Nephron progenitor cell (in vitro differentiated cells): ENCODE data around the gene LYSMD1.

ENCODE experiments used
- DNase-seq: peaks from one replicate; pipeline ENCODE4 v3.0.0; 2021
- H3K27ac Mint-ChIP-seq: 2 replicates; pipeline ENCODE4 v1.8.0; 2021; ENCODE audit warnings: mild to moderate bottlenecking, moderate library complexity, mixed read lengths
- H3K27me3 Mint-ChIP-seq: 2 replicates; pipeline ENCODE4 v1.8.0; 2021; ENCODE audit warnings: mild to moderate bottlenecking, low read depth, mixed read lengths; ENCODE audit not compliant: poor library complexity
- H3K36me3 Mint-ChIP-seq: 2 replicates; pipeline ENCODE4 v1.8.0; 2021; ENCODE audit warnings: low read depth, mixed read lengths
- H3K4me1 Mint-ChIP-seq: 2 replicates; pipeline ENCODE4 v1.8.0; 2021; ENCODE audit warnings: mixed read lengths
- H3K4me3 Mint-ChIP-seq: 2 replicates; pipeline ENCODE4 v1.8.0; 2021; ENCODE audit warnings: mild to moderate bottlenecking, moderate library complexity, mixed read lengths
- H3K9me3 Mint-ChIP-seq: 2 replicates; pipeline ENCODE4 v1.8.0; 2021; ENCODE audit warnings: mild to moderate bottlenecking, moderate library complexity, mixed read lengths
- TF ChIP-seq, protein P1 (sequence below): fragments of 200-600 bp; sonication (generic); IDR thresholded peaks from 2 replicates; pipeline ENCODE4 v1.5.0; 2021; ENCODE audit warnings: antibody characterized with exemption

Gene LYSMD1

DNA sequence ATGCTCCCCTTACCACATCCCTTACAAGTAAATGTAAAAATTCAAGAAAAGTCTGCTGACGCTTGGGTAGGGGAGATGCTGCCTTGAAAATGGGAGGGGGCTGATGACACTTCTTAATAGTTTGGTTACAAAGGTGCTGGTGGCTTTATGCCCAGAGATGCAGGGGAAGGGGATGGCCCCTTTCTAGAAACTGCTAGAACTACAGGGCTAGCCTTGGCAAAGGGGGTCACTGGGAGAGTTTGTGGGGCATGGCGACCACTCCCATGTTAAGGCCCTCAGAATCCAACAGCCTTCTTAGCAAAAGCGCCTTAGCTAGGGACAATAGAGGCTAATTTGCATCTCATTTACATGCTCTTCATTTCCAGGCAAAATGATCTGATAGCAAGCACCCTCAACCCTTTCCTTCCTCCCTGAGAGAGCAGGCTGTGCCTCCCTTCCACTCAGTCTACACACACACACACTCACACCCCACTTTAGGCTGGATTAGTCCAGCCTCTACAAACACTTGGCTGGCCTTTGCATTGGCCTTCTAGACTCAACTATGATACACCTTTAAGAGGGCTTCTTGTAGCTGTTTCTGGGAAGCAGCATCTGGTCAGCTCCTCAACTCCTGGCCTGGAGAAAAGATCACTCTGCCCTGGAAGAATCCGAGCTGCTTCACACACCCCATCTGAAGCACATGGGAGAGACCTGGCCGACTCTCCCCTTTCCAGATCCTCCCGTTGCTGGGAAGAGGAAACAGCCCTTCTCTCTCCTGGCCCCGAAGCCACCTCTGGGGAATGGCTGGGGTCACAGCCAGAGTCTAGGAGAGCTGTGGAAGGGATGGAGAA, 21.0 kb downstream of the LYSMD1 start:
- Mint-ChIP-seq H3K9me3 (no peaks in the 10 kb centered on the region), H3K27ac (no peak overlapping the region), H3K4me3 (peak overlapping the region; percentile 87), H3K36me3 (peaks cover 9% of the 10 kb centered on the region), H3K4me1 (peaks cover 50% of the 10 kb centered on the region), H3K27me3 (peaks cover 16% of the 10 kb centered on the region)
- TF ChIP-seq, protein P1, sequence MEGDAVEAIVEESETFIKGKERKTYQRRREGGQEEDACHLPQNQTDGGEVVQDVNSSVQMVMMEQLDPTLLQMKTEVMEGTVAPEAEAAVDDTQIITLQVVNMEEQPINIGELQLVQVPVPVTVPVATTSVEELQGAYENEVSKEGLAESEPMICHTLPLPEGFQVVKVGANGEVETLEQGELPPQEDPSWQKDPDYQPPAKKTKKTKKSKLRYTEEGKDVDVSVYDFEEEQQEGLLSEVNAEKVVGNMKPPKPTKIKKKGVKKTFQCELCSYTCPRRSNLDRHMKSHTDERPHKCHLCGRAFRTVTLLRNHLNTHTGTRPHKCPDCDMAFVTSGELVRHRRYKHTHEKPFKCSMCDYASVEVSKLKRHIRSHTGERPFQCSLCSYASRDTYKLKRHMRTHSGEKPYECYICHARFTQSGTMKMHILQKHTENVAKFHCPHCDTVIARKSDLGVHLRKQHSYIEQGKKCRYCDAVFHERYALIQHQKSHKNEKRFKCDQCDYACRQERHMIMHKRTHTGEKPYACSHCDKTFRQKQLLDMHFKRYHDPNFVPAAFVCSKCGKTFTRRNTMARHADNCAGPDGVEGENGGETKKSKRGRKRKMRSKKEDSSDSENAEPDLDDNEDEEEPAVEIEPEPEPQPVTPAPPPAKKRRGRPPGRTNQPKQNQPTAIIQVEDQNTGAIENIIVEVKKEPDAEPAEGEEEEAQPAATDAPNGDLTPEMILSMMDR = no peak
- DNase-seq = no peak

DNA sequence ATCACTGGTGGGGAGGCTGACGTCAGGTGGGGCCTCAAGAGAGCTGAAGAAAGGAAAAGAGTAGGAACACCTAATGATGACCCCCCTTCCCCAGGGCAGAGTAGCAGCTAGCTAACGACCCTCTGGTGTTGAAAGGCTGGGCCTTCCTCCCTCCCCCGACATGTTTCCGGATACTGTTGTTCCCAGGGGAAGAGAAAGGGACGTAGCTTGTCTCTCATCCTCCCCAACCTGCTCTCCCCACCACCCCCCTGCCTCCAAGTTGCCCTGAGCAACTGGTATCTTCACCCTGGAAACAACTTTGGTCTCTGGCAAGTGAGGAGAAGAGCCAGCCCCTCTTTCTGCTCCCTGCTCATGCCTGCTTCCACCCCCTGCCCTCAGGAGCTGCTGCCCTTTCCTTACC, 21.7 kb downstream of the LYSMD1 start:
- Mint-ChIP-seq H3K9me3 (no peaks in the 10 kb centered on the region), H3K27me3 (peaks cover 16% of the 10 kb centered on the region), H3K36me3 (peaks cover 15% of the 10 kb centered on the region), H3K4me1 (peaks cover 50% of the 10 kb centered on the region), H3K27ac (peak overlapping the region; percentile 43), H3K4me3 (peak overlapping the region; percentile 87)
- DNase-seq = no peak
- TF ChIP-seq, protein P1 = no peak

DNA sequence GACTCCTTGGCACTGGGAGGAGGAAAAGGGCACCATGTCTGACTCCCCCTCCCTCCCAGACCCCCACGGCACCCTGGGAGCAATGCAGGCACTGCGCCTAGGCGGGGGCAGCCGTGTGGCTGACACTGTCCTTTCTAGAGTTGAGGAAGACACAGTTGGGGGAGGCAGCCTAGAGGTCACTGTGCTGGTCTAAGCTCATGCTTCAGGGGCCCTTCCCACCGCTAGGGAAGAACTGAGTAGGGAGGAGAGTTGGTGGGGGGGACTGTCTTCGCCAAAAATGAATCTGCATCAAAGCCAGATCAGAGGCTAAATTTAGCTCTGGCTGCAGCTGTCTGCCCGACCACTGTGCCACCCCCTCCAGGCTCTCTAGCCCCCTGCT, 22.7 kb downstream of the LYSMD1 start:
- Mint-ChIP-seq H3K4me1 (peaks cover 50% of the 10 kb centered on the region), H3K36me3 (peaks cover 22% of the 10 kb centered on the region), H3K27me3 (peaks cover 11% of the 10 kb centered on the region), H3K27ac (no peak overlapping the region), H3K4me3 (peak overlapping the region; percentile 87), H3K9me3 (no peaks in the 10 kb centered on the region)
- TF ChIP-seq, protein P1 = no peak
- no peak for DNase-seq

DNA sequence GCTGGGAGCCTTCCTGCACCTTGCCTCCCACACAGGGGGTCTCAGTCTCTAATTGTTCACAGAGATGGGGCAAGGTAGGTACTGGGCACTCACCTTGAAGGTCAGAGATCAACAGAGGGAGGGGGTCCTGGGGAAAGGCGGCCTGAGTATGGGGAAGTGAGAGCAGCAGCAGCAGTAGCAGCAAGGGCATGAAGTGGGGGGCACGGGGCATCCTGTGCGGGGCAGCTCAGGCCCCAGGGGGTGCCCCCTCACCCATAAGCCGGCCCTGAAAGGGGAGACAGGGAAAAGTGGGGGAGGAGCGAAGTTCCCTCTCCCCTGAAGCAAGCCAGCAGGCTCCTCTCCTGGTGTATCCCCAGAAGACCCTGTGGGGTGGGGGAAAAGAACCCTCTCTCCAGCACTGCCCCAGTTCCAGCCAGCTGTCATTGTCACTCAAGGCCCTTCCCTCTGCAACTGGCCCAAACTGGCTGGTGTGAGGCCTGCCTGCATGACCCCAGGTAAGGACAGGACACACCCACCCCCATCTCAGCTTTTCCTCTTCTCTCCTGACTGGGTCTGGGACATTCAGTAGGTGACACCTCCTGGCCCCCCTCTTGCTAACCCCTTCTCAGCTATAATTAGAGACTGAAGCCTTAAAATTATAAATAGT, 23.2 kb downstream of the LYSMD1 start:
- H3K4me3 Mint-ChIP-seq = no peak overlapping the region
- H3K27ac Mint-ChIP-seq = peak overlapping the region; percentile 90
- peaks cover 9% of the 10 kb centered on the region for H3K27me3 Mint-ChIP-seq
- TF ChIP-seq, protein P1 = no peak
- H3K4me1 Mint-ChIP-seq = peaks cover 45% of the 10 kb centered on the region
- DNase-seq = no peak
- no peaks in the 10 kb centered on the region for H3K9me3 Mint-ChIP-seq
- peaks cover 25% of the 10 kb centered on the region for H3K36me3 Mint-ChIP-seq

DNA sequence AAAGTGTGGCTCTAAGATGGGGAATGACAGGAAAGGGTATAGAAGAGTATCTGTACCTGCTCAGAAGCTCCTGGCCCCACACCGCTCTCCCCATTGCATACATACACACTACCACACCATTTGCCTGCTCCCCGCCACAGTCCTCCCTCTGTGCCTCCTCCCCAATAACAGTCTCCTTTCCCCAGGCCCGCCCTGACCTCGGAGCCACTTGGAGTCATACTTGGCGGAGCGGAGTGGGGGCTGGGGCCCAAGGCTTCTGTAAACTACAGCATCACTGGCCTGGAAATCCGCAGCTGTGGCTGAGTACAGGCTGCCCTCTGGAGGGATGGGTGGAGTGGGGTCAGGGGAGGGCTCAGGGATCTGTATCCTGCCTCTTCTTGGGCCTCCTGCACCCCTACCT, 27.9 kb downstream of the LYSMD1 start:
- Mint-ChIP-seq H3K9me3 (no peaks in the 10 kb centered on the region), H3K4me3 (no peak overlapping the region), H3K27me3 (peaks cover 32% of the 10 kb centered on the region), H3K4me1 (peaks cover 7% of the 10 kb centered on the region), H3K36me3 (peaks cover 66% of the 10 kb centered on the region), H3K27ac (no peak overlapping the region)
- TF ChIP-seq, protein P1 = no peak
- no peak for DNase-seq
